H4 (cell line): Measurements from ENCODE around the gene ADAT2. TPM values are rescaled to one million over a fixed set of nuclear protein-coding genes. Genes with fewer than 3 reads are reported as not detected.

ENCODE experiments used
- DNase-seq: peaks from one replicate; pipeline ENCODE4 v3.0.0-alpha.2; 2015; ENCODE audit warnings: low spot score
- total RNA-seq: library from RNA; depleted of rRNA; stranded (reverse); fragments of >200 nt; shearing (Covaris generic); gene quantifications from 2 replicates; pipeline ENCODE4 v1.2.3, GENCODE V29; 2014

The ADAT2 gene
- total RNA-seq, 1 experiment from 2014 or later: 1.7 TPM

DNA sequence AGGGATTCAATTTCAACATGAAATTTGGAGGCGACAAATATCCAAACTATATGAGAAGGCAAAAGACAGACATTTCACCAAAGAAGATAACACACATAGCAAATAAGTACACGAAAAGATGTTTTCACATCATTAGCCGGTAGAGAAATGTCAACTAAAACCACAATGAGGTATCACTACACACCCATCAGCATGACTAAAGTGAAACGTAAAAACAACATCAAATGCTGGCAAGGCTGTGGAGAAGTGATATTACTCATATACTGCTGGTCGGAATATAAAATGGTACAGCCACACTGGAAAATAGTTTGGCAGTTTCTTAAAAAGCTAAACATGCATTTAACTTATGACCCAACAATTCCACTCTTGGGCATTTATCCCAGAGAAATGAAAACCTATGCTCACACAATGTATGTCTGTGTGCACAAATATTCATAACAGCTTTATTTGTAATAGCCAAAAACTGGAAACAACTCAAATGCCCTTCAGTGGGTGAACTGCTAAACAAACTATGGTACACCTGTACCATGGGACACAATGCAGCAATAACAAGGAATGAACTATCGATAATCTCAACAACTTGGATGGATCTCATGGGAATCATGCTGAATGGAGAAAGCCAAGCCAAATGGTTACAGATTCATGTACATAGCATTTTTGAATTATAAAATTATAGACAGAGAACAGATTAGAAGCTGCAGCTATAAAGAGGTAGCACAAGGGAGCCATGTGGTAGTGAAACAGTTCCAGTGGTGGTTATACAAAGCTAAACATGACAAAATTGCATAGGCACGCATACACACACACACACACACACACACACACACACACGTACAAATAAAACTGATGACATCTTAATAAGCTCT, 8.6 kb downstream of the ADAT2 start:
- no peak for DNase-seq

DNA sequence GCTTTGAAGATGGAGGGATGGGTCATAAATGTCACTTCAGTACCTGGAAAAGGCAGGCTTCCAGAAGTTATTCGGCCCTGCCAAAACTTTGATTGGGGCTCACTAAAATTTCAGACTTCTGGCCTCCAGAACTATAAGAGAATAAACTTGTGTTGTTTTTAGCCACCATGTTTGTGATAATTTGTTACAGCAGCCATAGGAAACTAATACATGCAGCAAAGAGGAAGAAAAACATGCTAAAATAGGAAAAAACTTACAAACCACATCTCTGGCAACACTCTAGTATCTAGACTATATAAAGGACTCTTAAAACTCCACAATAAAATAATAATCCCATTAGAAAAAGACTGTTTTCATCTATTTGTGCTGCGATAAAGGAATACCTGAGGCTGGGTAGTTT, 9.5 kb downstream of the ADAT2 start:
- no peak for DNase-seq

DNA sequence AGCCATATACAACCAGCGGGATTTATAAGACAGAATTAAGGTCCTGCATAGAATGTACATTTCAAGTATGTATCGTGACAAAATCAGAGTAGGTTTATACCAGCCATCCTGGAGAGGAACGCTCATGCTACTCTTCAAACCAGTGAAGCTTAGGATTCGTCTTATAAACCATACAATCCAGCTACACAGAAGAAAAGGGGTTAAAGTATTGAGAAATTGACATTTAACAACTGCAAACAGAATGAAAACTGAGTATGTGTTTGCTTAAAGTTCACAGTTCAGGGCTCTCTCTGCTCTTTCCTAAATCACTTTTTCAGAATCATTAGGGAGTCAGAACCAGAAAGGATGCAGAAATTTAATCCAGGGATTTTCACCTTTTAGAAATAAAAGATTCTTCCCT, 17.9 kb downstream of the ADAT2 start:
- no peak for DNase-seq

DNA sequence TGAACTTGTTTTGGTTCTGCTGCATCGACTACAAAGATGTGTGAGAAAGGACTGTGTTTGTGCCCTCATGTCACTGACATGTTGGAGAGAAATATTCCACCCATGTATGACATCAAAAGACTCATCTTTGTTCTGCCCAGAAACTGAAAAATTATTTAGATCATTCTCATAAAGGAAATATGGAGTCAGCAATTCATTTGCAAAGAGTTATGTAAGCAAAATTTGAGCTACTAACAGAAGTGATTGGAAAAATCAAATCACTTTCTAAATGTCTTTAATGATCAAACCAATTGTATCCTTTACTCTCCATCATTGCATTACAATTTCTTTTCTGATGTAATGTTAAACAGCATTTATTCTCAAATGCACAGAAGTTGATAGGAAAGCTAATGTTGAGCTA, 19.3 kb downstream of the ADAT2 start:
- no peak for DNase-seq

DNA sequence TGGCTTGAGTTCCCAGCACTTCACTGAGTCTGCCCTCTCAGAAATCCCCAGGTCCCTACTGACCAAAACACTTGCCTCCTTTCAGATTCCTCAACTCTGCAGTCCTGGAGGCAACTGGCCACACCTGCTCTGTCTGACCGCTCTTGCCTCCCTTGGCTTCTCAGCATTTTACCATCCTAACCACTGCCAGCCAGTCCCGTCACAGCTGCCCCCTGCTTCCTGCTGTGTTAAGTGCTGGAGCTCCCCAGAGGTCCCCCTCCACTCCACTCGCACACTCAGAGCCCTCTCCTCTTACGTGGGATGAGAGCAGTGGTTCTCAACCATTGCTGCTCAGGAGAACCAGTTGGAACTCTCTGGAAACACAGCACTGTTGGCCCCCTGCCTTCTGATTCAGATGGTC, 20.5 kb downstream of the ADAT2 start:
- no peak for DNase-seq

DNA sequence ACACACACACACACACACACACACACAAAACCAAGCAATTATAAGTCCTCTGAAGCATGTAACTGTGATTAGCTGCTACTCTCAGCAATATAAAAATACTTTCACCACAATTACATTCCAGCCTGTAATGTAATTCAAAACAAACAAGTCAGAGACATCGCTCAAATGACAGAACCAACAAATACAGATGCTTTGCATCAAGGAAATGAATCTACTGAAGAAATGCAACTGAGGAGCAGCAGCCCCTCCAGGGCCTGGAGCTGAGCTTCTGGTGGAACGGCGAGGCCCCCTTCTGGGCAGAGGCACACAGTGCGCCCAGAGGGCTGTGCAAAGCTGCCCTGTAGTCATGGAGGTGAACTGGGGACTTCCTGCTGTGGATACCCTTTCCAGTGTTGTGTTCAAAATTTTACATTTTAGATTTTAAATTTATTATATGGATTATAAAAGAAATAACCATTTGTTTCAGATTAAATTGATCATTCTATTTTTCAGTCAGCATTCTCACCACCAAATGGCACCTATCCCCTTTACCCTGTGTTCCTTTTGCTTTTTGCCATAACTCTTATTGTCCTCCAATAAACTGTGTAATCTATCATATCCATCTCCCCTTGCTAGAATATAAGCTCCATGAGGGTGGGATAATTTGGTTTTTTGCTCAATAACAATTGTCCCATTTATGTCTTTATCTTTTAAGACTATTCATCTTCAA, 23.2 kb downstream of the ADAT2 start:
- peak; percentile 70 for DNase-seq

DNA sequence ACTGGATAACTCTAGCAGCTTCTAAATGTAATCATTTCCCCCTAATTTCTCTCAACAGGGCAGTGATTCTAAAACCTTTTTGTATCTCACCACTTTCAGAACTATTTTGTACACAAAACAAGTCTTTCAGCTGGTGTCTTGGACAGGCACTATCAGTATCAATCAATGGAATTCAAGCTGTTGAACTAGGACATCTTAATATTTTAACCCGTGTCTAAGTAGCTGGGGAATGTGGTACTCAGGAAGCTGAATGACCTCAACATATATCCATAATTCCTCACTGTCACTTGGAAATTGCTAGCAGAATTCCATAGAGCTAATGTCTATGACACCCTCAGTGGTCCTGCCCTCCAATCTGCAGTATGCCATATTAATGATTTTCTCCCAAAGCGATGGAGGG, 24.5 kb downstream of the ADAT2 start:
- no peak for DNase-seq

DNA sequence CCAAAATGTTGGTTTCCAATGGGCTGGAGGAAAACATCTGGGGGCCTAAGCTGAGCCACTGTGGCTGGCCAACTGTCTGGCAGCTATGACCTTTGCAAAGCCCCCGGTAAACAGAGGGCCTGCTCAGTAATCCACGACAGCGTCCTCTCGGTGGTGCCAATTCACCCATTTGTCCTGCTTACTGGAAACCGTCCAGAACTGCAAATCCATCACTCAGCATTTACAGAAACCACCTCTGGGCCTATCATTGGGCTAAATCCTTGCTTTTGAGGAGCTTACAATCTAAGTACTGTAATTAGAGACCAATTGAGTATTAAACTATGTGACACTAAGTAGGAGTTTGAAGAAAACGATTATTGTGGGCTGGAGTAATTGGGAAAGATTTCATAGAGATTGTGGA, 31.0 kb downstream of the ADAT2 start:
- DNase-seq: no peak

DNA sequence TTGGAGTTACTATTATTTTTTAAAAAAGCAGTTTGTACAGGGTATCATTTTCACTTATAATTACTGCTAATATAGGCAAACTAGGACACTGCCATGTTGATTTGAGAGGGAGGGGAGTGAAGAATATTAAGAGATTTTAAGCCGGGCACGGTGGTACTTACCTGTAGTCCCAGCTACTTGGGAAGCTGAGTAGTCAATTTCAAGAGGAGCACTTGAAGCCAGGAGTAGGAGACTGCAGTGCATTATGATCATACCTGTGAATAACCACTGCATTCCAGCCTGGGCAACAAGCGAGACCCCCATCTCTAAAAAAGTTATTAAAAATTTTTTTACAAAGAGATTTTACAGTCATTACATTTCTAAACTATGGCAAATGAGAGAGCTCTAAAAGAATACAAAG, 35.7 kb downstream of the ADAT2 start:
- DNase-seq: no peak

DNA sequence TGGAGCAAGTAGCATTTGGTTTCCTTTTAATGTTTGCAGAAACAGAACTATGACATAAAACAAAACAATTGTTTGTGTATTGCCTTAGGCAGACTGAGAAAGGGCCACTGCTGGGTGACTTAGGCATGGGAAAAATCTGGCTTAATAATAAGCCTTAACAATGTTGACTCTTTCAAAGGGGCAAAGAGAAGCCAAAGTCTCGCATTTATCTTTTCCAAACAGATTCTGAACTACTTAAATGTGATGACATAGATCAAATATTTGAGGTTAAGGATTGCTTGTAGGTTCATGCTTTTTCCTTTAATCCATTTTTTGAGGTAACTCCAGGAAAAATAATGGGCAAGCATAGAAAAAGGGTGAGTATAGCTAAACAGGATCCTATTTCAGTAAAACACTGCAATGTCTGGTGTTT, 39.6 kb downstream of the ADAT2 start:
- peak; percentile 60 for DNase-seq

DNA sequence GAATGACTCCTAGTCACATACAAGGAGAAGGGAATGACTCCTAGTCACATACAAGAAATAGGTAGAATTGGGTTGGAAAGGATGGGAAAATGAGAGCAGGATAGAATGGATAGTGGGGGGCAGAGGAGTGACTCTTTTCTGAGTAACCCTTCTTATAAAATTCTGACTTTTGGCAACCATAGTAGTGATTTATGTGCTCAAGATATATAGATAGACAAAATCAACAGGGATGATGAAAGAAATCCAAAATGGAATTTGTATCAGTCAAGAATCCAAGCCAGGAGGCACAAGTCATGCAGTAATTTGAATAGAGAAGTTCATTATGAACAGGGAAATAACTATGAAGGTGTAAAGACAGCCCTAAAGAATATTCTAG, 41.7 kb downstream of the ADAT2 start:
- DNase-seq: no peak

DNA sequence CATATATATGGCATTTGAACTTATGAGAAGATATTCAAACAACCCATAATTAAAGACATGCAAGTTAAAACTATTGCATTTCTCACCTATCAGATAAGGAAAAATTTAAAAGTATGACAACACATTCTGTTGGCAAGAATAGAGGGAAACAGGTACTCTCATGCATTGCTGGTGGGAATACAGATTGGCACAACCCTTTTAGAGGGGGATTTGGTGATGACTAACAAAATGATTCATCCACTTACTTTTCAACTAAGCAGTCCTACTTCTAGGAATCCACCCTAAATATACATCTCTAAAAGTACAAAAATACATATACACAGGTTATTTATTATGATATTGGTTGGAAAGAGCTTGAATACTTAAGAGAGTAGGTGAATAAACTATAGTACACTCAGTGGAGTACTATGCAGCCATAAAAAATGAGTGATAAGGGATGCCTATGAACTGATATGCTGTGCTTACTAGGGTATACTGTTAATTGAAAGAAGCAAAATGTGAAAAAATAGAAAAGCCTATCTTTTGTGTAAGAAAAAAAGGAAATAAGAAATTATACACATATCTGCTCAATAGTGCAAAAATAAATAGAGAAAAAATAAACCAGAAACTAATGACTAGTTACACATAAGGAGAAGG, 42.2 kb downstream of the ADAT2 start:
- no peak for DNase-seq

DNA sequence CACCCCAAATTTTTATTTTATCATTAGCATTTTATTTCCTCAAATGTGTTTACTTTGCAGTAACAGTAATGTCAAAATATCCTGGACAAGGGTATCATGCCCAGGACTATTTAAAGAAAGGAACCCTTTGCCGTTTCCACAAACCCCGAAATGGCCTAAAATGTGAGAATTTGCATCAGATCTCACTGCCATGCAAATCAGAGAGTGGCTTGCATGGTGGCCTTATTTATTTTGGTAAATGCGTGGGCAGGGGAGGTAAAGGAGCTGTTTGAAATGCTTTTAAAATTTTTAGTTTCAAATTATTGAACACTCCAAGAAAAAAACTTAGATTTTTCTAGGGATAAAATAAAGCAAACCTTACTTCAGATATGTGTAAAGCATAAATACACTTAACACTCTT, 43.8 kb downstream of the ADAT2 start:
- no peak for DNase-seq

DNA sequence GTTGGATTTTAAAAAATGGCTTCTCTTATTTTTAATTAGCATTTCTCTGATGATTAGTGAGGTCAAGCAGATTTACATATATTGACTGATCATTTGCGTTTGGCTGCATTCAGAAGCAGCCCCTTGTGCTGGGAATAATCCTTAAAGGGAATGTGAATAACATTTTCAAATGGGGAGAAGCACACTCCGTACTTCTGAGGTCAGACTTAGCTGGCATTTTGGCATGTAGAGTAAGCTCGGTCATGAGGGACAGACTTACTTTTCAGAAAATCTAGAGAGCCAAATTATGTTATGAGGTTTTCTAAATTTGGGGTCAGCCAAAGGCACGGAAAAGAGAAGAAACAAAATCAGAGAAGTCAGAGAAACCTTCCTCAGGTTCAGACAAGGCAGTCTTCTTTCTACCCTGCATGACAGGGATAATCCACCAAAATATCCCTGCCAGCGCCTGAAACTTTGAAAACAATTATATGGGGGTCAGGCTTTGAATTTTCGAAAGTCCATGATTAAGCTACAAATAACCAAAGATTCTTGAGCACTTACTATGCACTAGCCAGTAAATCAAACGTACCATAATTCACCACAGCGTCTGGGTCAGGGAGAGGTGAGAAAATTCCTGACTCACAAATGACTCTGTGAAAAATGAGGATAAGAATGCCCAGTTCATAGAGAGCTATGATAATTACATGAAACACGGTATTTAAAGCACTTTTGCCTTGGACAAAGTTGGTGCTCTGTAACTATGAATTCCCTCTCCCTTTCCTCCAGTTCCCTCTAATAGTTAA, 44.9 kb downstream of the ADAT2 start:
- peak; percentile 32 for DNase-seq

DNA sequence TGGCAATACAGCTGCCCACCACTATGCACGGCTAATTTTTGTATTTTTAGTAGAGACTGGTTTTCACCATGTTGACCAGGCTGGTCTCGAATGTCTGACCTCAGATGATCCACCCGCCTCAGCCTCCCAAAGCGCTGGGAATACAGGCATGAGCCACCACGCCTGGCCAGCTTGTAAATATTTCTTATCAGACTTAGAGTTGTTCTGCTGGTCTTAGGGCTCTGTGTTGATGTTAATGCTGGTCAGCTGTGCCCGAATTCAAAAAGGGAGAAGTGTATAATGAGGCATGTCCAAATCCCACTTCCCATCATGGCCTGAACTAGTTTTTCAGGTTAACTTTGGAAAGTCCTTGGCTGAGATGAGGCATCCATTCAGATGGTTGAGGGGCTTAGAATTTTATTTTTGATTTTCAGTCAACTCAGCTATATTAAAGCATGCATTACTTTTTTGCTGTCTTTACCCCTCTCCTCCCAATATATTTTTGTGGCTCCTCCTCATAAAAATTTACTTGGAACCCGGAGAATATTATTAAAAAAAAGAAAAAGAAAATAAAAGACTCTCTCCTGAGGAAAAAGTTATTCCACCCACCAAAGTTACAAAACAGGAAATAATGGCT, 47.7 kb downstream of the ADAT2 start:
- DNase-seq: no peak

DNA sequence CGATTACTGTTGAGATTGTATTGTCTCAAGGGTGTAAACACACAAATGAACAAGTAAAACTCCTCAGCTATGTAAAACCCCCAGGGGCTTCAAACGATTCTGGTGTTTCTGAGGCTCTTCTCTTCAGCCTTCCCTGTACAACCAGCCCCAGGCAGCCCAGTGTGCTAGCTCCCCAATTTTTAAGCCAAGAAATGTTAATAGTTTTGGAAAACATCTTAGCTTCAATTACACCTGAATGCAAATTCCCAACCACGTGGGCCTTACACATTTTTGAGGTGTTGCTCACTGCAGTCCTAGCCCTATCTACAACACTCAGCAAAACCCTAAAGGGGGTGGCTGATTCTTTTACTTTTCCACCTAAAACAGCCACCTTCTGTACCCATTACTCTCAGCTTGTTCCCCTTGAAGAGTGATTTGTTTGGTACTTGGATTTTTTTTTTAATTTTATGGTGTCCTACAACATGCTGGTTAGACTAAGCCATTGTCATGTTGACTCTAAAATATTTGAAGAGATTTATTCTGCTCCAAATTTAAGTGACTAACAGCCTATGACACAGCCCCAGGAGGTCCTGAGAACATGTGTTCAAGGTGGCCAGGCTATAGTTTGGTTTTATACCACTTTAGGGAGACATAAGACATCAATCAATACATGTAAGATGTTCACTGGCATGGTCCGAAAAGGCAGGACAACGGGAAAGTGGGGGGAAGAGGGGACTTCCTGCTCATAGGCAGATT, 48.7 kb downstream of the ADAT2 start:
- no peak for DNase-seq

DNA sequence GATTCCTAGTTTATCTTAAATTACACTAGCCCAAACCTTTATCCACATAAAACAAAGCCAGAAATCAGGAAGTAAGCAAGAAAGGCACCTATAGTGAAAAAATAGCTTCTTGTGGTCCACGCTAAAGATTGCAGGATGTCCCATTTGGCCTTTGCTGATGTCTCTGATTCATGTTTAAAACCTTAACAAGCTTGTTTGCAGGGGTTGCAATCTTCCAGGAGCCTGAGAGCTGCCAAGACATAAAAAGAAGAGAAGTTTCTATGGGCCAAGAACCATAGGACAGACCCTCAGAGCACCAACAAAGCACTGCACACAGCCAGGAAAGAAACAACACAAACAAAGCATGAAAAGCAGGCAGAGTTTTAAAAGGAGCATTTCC, 49.4 kb downstream of the ADAT2 start:
- DNase-seq: no peak

DNA sequence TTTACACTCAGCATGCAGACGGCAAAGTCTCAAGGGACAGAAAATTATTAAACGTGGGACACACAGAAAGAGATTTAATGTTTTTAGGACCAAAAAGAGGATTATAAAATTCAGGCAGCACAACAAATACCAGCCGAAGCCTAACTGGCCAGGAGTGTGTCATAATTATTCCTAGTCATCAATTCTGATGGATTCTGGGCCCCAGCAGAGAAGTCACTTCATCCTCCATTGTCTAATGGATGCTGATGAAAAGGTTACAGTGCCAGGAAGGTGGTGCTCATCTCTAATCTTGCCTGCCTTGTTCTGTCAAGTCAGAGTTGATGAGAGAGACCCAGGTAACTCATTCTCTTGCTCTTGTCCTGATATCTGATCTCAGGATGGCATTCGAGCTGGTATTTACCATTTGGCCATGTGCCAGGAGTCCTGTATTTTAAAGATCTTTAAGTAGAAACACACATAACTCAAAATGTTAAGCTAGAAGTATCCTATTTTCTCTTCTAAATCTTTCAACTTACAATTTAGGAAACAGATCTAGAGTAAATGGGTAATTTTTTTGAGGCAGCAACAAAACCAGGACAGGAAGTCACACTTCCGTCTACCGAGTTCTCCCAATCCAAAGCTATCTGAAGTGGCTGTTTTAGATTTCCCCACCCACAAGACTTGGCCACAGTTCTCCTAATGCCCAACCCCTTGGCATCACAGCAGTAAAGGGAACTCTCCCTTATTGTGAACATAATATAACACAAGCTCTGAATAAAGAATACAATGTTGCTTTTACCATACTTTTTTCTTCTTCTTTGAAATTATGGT, 50.0 kb downstream of the ADAT2 start:
- no peak for DNase-seq

DNA sequence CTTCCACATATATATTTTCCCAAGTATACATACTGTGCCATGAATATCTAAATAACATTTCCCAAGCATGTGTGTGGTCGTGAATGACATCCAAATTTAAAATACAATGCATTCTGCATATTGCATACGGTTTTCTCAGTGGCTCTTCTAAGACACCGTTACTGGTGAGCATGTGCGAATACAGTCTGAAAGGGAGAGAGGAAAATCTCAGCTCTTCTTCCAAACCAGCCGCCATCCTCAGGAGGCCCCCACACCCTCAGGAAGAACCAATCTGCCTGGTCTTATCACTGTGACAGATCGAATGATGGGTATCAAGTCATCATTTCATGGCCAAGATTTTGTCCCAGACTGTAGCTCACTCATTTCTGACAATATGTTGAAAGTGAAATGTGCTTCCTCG, 50.7 kb downstream of the ADAT2 start:
- DNase-seq: no peak

DNA sequence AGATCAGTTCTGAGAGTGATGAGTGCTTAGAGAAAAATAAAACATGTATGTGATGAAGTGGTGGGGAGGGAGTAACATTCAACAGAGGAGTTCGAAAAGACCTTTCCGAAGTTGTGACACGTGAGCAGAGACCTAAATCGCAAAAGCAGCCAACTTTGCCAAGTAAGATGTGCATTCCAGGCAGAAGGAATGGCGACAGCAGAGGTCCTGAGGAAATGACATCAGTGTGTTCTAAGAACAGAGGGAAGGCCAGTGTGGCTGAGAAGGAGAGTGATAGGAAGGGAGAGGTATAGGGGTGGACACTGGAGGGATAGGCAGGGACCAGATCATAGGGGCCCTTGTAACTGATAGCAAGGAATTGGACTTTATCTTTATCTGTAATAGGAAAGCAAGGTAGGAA, 51.3 kb downstream of the ADAT2 start:
- no peak for DNase-seq
